ENCODE results near the gene PTHLH.

- TF ChIP-seq CBFB (IDR thresholded peaks at IDR 0.05; ENCODE audit: low read depth), result no peak
- no peak for TF ChIP-seq SREBF2 (IDR thresholded peaks at IDR 0.05; ENCODE audit: low read length)
- no peak for TF ChIP-seq SPI1 (IDR thresholded peaks at IDR 0.05; ENCODE audit: borderline replicate concordance, insufficient read depth, low read depth, low read length)
- no peak for TF ChIP-seq MXI1 (IDR thresholded peaks at IDR 0.05; ENCODE audit: low read depth, low read length)
- TF ChIP-seq, protein P1, sequence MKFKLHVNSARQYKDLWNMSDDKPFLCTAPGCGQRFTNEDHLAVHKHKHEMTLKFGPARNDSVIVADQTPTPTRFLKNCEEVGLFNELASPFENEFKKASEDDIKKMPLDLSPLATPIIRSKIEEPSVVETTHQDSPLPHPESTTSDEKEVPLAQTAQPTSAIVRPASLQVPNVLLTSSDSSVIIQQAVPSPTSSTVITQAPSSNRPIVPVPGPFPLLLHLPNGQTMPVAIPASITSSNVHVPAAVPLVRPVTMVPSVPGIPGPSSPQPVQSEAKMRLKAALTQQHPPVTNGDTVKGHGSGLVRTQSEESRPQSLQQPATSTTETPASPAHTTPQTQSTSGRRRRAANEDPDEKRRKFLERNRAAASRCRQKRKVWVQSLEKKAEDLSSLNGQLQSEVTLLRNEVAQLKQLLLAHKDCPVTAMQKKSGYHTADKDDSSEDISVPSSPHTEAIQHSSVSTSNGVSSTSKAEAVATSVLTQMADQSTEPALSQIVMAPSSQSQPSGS (IDR thresholded peaks at IDR 0.05; ENCODE audit: low read length), result no peak
- TF ChIP-seq BCLAF1 (IDR thresholded peaks at IDR 0.05), result no peak
- TF ChIP-seq POLR2A (IDR thresholded peaks at IDR 0.05; ENCODE audit: low read depth, low read length), result no peak
- TF ChIP-seq, protein P2, sequence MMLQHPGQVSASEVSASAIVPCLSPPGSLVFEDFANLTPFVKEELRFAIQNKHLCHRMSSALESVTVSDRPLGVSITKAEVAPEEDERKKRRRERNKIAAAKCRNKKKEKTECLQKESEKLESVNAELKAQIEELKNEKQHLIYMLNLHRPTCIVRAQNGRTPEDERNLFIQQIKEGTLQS (IDR thresholded peaks at IDR 0.05; ENCODE audit: borderline replicate concordance, extremely low read depth, low read depth, low read length), result no peak
- TF ChIP-seq CTCF (IDR thresholded peaks at IDR 0.05 in 2 of 3, conservative IDR thresholded peaks at IDR 0.05 in 1 of 3; ENCODE audit: control insufficient read depth in 2 of 3, extremely low read depth in 1 of 3, insufficient read depth in 1 of 3, low read depth in 3 of 3, low read length in 3 of 3), result no peak
- TF ChIP-seq EZH2 (IDR thresholded peaks at IDR 0.05; ENCODE audit: borderline replicate concordance, control insufficient read depth, low read depth, low read length), result no peak
These were observed 7.1 kb downstream of the PTHLH start for GRCh38 chr12:27965411-27965810.

All from GM12878 (cell line).